ENCODE results near the gene PPME1.

PPME1 gene

GRCh38 chr11:74255741-74256375 is 84.8 kb downstream of the PPME1 start:
- no peak overlapping the region for H3K27ac ChIP-seq (ENCODE audit: extremely low read depth, low read depth, low read length)
- no peak overlapping the region for H3K4me3 ChIP-seq (ENCODE audit: low read depth, low read length)
- ChIA-PET CTCF (interaction anchor here (0.6 to 10.0 kb wide), 45 partner anchors 10 to 430 kb away, joined by 3 to 221 read pairs (median 5); partner anchors contain the start of gene PGM2L1), POLR2A (interaction anchor here (0.6 to 1.5 kb wide), 3 partner anchors 100 to 194 kb away, joined by 3 to 4 read pairs (median 3); no protein-coding TSS in a partner anchor)
- TF ChIP-seq REPIN1 (tag by site-specific recombination; IDR thresholded peaks at IDR 0.05; ENCODE audit: low read depth) (no peak), ZBTB44 (tag by site-specific recombination; IDR thresholded peaks at IDR 0.05) (no peak), CTCF (tag by site-specific recombination; IDR thresholded peaks at IDR 0.05) (peak; percentile 43; the same call in 1 of the 2 replicates), ZNF660 (tag by site-specific recombination; IDR thresholded peaks at IDR 0.05) (peak; percentile 51; the same call in 1 of the 2 replicates), ZNF654 (tag by site-specific recombination; IDR thresholded peaks at IDR 0.05; ENCODE audit: low read depth) (peak; percentile 81), ZNF2 (tag by site-specific recombination; IDR thresholded peaks at IDR 0.05) (peak; percentile 37; the same call in 1 of the 2 replicates), ZNF664 (tag by site-specific recombination; IDR thresholded peaks at IDR 0.05) (peak; percentile 98)
- peaks cover 0 to 40% of the 10 kb centered on the region in 2 experiments; a peak in 1 of 3 replicates for H3K36me3 ChIP-seq (ENCODE audit: control insufficient read depth in 2 of 2, insufficient read depth in 1 of 2, low read length in 2 of 2)
- H3K9me3 ChIP-seq (ENCODE audit: control insufficient read depth, insufficient read depth, low read depth, low read length): no peaks in the 10 kb centered on the region
- no peaks in the 10 kb centered on the region for H3K4me1 ChIP-seq (ENCODE audit: control insufficient read depth, insufficient read depth, low read length)

GRCh38 chr11:74256378-74257133 is 85.5 kb downstream of the PPME1 start:
- H3K4me3 ChIP-seq (ENCODE audit: low read depth, low read length): no peak overlapping the region
- CTCF ChIA-PET: interaction anchor here (0.7 to 10.0 kb wide), 30 partner anchors 10 to 429 kb away, joined by 3 to 221 read pairs (median 6); partner anchors contain the start of gene PGM2L1
- peaks cover 0 to 33% of the 10 kb centered on the region in 2 experiments; a peak in 1 of 3 replicates for H3K36me3 ChIP-seq (ENCODE audit: control insufficient read depth in 2 of 2, insufficient read depth in 1 of 2, low read length in 2 of 2)
- no peaks in the 10 kb centered on the region for H3K9me3 ChIP-seq (ENCODE audit: control insufficient read depth, insufficient read depth, low read depth, low read length)
- POLR2A ChIA-PET: interaction anchor here (0.6 to 1.5 kb wide), 3 partner anchors 99 to 193 kb away, joined by 3 to 4 read pairs (median 3); no protein-coding TSS in a partner anchor
- TF ChIP-seq ZNF16 (tag by site-specific recombination; IDR thresholded peaks at IDR 0.05; ENCODE audit: low read depth) (no peak), IKZF3 (tag by site-specific recombination; IDR thresholded peaks at IDR 0.05) (no peak), ZBTB21 (tag by site-specific recombination; IDR thresholded peaks at IDR 0.05) (no peak), KLF17 (tag by site-specific recombination; IDR thresholded peaks at IDR 0.05) (no peak), ZNF2 (tag by site-specific recombination; IDR thresholded peaks at IDR 0.05) (no peak), ZNF223 (tag by site-specific recombination; IDR thresholded peaks at IDR 0.05) (no peak), KLF8 (tag by site-specific recombination; IDR thresholded peaks at IDR 0.05) (no peak), ZNF530 (tag by site-specific recombination; IDR thresholded peaks at IDR 0.05; ENCODE audit: low read depth) (no peak), ZSCAN30 (tag by site-specific recombination; IDR thresholded peaks at IDR 0.05) (no peak), HOXD13 (CRISPR knock-in tag; IDR thresholded peaks at IDR 0.05; ENCODE audit: borderline replicate concordance) (no peak), ZNF23 (tag by site-specific recombination; IDR thresholded peaks at IDR 0.05; ENCODE audit: borderline replicate concordance) (no peak), ZNF623 (tag by site-specific recombination; IDR thresholded peaks at IDR 0.05) (no peak), ZFP37 (tag by site-specific recombination; IDR thresholded peaks at IDR 0.05) (no peak)
- H3K27ac ChIP-seq (ENCODE audit: extremely low read depth, low read depth, low read length): no peak overlapping the region
- no peaks in the 10 kb centered on the region for H3K4me1 ChIP-seq (ENCODE audit: control insufficient read depth, insufficient read depth, low read length)
